Measurements from ENCODE around the gene TCEA2. TPM values are rescaled to one million over a fixed set of nuclear protein-coding genes. Genes with fewer than 3 reads are reported as not detected.

TCEA2 gene
- total and polyA plus RNA-seq, 2 of the 13 experiments (the other 11 are each of a cell fraction or from before 2014, with no cell fraction given), result 28.1 to 33.7 TPM

- TF ChIP-seq FIP1L1 (IDR thresholded peaks at IDR 0.05; ENCODE audit: borderline replicate concordance, insufficient read depth, low read depth, low read length), result peak; percentile 79; the same call in 1 of the 2 replicates
- peak; percentile 83 for TF ChIP-seq KLF6 (CRISPR knock-in tag; IDR thresholded peaks at IDR 0.05)
- peak; percentile 79; the same call in 1 of the 2 replicates for TF ChIP-seq NKX3-1 (CRISPR knock-in tag; IDR thresholded peaks at IDR 0.05)
- TF ChIP-seq CEBPG (CRISPR knock-in tag; IDR thresholded peaks at IDR 0.05), result peak; percentile 41
- TF ChIP-seq MXI1 (IDR thresholded peaks at IDR 0.05; ENCODE audit: borderline replicate concordance, low read depth, low read length), result peak; percentile 98
- TF ChIP-seq KDM5A (IDR thresholded peaks at IDR 0.05; ENCODE audit: borderline replicate concordance, low read length), result peak; percentile 41; the same call in 1 of the 2 replicates
- peak; percentile 67; the same call in 1 of the 2 replicates for TF ChIP-seq HNRNPL (IDR thresholded peaks at IDR 0.05; ENCODE audit: low read depth, low read length)
- peak; percentile 81; the same call in 1 of the 2 replicates for TF ChIP-seq POGK (CRISPR knock-in tag; conservative IDR thresholded peaks at IDR 0.05)
- TF ChIP-seq XRCC5 (optimal IDR thresholded peaks at IDR 0.05; ENCODE audit: low read length), result peak; percentile 81
- no peak for TF ChIP-seq ZNF256 (CRISPR knock-in tag; conservative IDR thresholded peaks at IDR 0.05)
- TF ChIP-seq PLRG1 (conservative IDR thresholded peaks at IDR 0.05), result no peak
- TF ChIP-seq BHLHE40 (IDR thresholded peaks at IDR 0.05; ENCODE audit: low read length), result 0 out of 2 replicates have a peak, but pooled peaks have one; percentile 48
- peak; percentile 97; the same call in 1 of the 2 replicates for TF ChIP-seq E2F2 (CRISPR knock-in tag; IDR thresholded peaks at IDR 0.05; ENCODE audit: borderline replicate concordance)
- TF ChIP-seq ZSCAN29 (CRISPR knock-in tag; conservative IDR thresholded peaks at IDR 0.05), result no peak
- no peak; the same call in 1 of the 2 replicates for TF ChIP-seq HNF1A (IDR thresholded peaks at IDR 0.05; ENCODE audit: low read depth)
- peak; percentile 74; the same call in 1 of the 2 replicates for TF ChIP-seq HNF1A (CRISPR knock-in tag; IDR thresholded peaks at IDR 0.05; ENCODE audit: borderline replicate concordance)
- TF ChIP-seq FLYWCH1 (CRISPR knock-in tag; IDR thresholded peaks at IDR 0.05), result peak; percentile 87; the same call in 1 of the 2 replicates
- TF ChIP-seq MXD3 (CRISPR knock-in tag; IDR thresholded peaks at IDR 0.05), result peak; percentile 92; the same call in 1 of the 2 replicates
- peak; percentile 79 for TF ChIP-seq ZNF749 (CRISPR knock-in tag; IDR thresholded peaks at IDR 0.05; ENCODE audit: borderline replicate concordance)
- TF ChIP-seq RNF2 (conservative IDR thresholded peaks at IDR 0.05; ENCODE audit: low read depth), result 0 out of 2 replicates have a peak, but pooled peaks have one; percentile 33
- no peak for TF ChIP-seq CC2D1A (CRISPR knock-in tag; IDR thresholded peaks at IDR 0.05)
- TF ChIP-seq ZNF614 (CRISPR knock-in tag; IDR thresholded peaks at IDR 0.05; ENCODE audit: borderline replicate concordance), result peak; percentile 86; the same call in 1 of the 2 replicates
- no peak for TF ChIP-seq ZNF549 (CRISPR knock-in tag; IDR thresholded peaks at IDR 0.05)
Measured at GRCh38 chr20:64062596-64063388, at the start of gene TCEA2 (continued).
